Stimulated activated CD4-positive, alpha-beta T cell treated with anti-CD3 and anti-CD28 coated beads, Interleukin-15, amount 100 ng/mL, for 48 hours (primary cell): Measurements from ENCODE around the gene DCAF7.

Source experiments
- DNase-seq, 2 donors: peaks; one replicate each; pipeline ENCODE4 v3.0.0-alpha.2; 2020; ENCODE audit warnings: low read depth in 2 of 2

The DCAF7 gene

DNA sequence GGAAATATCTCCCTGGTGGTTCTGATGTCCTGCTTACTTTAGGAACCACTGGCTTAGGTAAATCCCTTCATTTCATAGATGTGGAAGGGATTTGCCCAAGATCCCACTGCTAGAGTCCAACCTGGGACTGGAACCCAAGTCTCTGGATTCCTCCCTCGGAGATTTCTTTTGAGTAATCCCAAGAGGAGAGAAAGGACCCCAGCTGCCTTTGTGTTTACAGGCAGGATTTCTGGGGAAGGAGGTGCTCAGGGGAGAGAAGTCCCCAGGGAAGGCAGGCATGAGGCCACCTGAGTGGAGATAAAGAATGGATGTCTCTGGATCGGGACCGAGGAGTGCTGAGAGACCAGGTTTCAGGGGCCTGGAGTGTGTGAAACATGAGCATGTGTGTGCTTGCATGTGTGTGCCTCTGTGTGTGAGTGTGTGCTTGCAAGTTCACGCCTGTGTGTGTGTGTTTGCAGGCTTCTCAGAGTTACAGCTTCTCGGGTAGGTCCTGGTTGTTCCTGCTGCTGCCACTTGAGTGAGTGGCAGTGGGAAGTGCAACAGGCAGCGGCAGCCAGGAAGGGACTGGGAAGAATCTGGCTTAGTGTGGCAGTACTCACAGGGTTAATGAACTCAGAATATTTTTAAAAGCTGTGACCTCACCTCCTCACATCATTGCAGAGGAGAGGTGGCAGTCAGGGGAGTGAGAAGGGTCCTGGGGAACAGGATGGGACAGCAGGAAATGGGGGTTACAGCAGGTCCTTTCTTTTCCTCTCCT, 24.9 kb upstream of the DCAF7 start:
- no peak for DNase-seq

DNA sequence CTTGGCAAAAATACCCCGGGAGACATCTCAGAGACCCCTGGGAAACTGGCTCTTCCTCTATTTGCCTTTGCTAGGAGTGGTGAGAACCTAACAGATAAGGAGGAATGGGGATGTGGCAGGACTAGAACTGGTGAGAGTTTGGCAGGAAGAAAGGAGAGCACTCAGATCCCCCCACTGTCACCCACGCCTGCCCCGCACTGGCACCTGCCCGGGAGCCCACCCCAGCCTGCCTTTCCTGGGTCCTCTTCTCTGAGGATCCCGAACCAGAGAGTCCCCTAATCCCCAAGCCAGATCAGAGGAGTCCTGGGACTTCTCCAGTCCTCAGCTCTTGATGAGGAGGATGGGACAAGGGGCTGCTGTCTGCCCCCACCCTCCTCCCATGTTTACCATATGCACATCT, 23.4 kb upstream of the DCAF7 start:
- no peak for DNase-seq

DNA sequence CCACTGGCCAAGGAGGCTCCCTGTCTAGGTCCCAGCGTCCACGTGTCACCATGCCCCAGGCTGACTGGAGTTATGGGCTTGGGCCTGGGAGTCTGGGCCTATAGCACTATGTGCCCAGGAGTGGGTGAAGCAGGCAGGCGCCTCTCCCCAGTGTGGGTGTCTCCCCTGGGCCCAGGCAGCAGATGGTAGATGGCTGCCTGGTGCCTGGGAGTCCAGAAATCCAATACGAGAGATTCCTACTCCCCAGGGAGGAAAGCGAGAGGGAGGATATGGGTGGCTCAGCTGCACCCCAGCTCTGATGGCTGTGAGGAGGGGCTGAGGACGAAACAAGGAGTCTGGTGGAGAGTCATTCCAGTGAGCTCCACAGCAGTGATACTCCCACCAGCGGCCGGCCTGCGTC, 22.1 kb upstream of the DCAF7 start:
- no peak for DNase-seq

DNA sequence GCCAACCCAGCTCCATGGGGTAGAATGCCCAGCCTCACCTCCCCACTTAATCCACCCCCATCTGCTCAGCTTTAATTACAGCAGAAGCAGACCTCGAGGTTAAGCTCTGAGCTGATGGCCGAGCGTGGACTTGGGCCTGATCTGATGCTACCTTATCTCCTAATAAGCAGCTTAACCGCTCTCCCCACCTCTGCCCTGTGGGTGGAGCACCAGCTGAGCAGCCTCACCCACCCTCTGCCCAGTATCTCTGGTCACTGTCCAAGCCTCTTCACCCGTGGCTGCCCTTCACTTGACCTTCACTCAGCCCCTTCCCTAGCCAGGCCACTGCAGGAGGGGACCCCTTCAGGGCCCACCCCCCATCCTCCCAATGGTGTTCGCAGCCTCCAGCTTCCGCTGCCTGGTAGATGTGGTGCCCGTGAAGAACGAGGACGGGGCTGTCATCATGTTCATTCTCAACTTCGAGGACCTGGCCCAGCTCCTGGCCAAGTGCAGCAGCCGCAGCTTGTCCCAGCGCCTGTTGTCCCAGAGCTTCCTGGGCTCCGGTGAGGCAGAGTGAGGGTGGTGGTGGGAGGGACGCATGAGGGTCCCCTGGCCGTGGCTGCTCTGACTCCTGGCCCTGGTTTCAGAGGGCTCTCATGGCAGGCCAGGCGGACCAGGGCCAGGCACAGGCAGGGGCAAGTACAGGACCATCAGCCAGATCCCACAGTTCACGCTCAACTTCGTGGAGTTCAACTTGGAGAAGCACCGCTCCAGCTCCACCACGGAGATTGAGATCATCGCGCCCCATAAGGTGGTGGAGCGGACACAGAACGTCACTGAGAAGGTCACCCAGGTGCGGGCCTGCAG, 20.3 kb upstream of the DCAF7 start:
- DNase-seq = no peak

DNA sequence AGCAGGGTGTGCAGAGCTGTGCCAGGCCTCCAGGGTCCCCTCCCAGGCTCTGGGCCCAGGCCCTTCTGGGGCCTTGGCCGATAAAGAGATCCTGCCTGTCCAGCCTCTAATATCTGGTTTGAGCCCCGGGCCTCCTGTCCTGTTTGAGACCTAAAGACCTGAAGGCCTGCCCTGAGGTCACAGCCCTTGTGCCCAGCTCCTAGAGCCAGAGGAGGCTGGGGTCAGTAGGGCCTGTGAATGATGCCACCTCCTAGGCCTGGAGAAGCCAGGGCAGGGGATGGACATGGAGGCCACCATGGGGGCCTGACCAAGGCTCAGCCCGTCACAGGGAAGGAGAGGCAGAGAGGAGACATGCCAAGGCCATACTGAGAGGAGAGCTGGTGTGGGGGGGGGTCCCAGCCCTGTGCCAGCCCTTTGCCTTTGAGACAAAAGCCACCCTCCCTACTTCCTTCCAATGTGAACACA, 19.7 kb upstream of the DCAF7 start:
- DNase-seq = no peak

DNA sequence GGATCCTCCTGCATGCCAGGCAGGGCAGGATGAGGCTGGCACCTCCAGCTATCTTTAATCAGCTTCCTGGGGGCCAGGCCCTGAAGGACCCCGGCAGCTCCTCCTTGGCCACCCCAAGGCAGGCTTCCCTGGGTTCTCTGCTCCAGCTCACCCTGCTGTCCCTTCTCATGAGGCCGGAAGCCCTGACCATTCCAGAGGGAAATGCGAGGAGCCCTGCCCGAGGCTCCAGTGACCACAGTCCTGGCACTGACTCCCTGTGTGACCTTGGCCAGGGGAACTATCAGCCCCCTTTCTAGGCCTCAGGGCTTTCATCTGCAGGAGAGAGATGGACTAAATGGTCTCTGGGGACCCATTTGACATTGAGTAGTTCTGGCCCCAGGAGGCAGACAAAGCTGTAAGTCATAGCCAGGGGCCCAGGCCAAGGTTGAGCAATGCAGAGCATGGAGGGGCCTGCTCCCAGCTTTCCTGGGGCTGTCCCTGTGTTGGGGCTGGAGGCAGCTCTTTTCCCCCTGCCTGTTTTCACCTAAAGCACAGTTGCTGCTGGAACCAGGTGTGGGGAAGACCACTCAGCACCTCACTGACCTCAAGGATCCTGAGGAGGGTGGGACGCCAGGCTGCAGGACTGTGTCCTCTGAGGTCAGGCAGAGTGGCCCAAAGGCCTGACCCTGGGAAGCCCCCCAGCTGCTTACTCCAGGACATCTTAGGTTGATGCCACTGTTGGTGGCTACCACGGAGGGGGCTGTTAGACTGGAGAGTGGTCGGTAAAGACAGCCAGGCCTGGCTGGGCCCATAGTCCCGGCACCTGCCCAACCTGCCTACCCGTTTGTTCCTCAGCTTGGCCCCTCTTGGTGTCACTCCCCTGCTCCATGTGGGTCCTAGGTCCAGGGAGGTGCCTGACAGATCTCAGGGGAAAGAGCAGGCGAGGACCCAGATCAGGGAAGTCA, 19.0 kb upstream of the DCAF7 start:
- no peak for DNase-seq

DNA sequence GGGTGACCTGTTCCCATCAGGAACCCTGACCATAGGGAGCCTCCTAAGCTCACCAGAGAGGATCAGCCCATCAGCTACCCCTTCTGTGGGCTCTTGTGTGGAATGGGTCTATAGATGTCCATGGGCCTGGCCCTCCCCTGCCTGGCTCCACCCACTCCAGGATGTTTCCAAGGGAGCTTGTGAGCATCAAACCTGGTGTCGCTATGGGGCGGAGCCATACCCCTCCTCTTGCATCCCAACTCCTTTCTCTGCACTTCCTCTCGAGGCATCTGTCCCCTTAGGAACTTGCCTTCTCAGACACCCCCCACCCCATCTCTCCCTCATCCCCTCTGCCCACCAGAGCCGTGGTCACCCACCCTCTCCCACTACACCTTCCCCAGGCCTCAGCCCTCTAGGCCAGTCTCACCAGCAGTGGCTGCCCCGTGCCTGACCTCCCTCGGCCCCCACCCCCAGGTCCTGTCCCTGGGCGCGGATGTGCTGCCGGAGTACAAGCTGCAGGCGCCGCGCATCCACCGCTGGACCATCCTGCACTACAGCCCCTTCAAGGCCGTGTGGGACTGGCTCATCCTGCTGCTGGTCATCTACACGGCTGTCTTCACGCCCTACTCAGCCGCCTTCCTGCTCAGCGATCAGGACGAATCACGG, 16.7 kb upstream of the DCAF7 start:
- no peak for DNase-seq

DNA sequence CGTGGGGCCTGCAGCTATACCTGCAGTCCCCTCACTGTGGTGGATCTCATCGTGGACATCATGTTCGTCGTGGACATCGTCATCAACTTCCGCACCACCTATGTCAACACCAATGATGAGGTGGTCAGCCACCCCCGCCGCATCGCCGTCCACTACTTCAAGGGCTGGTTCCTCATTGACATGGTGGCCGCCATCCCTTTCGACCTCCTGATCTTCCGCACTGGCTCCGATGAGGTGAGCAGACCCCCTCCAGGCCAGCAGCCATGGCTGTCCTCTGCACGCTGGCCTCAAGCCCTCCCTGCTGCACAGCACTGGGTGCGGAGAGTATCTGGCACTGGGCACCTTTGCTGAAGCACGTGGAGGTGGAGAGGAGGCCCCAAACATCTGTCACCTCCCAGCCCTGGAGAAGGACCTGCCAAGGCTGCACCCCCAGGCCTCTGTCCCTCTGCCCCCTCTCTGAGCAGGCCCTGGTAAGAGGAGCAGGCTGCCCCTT, 16.2 kb upstream of the DCAF7 start:
- no peak for DNase-seq

DNA sequence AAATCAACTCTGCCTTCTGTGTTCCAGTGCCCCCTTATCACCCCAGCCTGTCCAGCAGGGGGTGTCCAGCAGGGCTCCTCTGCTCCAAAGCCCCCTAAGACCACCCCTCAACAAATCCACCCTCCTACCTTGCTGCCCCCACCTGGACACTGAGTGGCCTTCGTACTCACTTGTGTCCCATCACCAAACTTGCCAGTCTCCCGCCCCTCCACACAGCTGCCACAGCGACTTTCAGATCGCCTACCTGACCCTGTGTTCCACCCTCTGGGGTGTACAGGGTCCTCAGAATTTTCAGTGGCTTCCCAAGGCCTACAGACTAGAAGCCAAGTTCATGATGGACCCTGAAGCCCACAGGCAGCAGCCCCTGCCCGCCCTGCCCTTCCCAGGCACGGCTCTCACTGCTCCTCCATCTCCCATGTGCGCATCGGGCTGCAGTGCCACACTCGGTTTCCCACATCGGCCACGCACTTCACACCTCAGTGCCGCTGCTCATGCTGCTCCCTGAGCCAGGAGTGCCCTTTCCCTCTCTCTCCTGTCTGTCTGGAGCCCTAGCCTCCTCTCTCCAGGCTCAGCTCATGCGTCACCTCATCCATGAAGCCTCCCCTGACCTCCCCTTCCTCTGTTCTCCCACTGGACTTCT, 15.3 kb upstream of the DCAF7 start:
- DNase-seq = no peak

DNA sequence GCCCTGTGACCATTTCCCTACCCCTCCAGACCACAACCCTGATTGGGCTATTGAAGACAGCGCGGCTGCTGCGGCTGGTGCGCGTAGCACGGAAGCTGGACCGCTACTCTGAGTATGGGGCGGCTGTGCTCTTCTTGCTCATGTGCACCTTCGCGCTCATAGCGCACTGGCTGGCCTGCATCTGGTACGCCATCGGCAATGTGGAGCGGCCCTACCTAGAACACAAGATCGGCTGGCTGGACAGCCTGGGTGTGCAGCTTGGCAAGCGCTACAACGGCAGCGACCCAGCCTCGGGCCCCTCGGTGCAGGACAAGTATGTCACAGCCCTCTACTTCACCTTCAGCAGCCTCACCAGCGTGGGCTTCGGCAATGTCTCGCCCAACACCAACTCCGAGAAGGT, 14.6 kb upstream of the DCAF7 start:
- no peak for DNase-seq

DNA sequence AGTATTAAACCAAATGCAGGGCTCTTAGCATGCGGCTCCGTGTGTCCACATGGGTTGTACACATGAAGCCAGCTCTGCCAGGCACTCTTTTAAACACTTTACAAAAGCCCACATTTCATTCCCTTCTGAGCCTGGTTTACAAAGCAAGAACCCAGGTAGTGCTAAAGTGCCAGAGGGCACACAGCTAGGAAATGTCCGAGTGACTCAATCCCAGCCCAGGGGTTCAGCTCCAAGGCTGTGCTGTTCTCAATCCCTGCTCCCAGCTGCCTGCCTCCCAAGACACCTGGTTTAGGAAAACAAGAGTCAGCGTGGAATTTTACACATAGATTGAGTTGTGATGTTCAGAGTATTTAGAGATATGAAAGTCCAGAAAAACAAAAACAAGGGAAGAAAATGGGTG, 13.3 kb upstream of the DCAF7 start:
- DNase-seq = no peak

DNA sequence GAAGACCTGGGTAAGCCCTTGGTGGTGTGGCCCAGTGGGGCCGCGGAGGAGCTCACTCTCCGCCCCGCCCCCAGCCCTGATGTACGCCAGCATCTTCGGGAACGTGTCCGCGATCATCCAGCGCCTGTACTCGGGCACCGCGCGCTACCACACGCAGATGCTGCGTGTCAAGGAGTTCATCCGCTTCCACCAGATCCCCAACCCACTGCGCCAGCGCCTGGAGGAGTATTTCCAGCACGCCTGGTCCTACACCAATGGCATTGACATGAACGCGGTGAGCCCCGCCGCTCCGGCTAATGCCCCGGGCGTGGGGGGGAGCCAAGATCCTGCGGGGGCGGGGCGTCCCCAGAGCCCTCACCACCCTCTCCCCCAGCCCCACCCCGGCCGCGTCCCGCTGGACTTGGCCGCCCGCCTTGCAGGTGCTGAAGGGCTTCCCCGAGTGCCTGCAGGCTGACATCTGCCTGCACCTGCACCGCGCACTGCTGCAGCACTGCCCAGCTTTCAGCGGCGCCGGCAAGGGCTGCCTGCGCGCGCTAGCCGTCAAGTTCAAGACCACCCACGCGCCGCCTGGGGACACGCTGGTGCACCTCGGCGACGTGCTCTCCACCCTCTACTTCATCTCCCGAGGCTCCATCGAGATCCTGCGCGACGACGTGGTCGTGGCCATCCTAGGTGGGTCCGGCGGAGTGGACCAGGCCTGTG, 12.1 kb upstream of the DCAF7 start:
- no peak for DNase-seq

DNA sequence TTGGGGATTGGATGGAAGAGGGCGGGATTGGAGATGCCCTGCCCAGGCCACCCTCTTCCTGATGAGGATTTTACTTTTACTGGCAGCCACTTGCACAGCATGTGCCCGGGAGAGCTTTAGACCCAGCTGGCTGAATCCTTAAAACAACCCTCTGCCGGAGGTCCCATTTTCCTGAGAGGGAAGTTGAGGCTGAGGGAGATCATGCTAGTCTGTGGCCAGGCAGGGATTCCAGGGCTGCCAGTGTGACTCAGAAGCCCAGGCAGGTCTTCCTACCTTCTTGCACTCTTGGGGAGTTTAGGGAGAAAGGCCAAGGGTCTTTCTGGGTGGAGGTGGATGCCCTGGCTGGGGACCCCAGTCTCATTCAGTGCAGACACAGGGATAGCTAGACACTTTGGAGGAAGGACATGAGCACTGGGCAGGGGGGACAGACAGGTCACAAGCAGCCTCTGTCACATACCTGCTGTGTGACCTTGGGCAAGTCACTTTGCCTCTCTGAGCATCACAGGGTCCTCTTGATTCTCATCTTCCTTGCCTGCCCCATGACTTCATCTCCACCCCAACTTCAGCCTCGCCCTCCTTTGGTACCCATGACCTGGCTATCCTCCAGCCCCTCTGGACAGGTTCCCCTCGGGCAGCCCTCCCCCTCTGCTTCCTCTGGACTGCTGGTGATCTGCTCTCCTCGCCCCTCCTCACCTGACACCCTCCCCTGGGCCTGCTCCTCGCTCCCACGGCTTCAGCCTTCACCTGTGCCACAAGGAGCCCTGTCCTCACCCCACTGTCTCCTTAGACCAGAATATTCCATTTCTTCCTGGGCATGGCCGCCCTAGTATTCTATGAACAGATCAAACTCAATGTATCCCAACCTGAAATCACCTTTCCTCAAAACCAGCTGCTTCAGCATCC, 11.3 kb upstream of the DCAF7 start:
- DNase-seq = no peak

DNA sequence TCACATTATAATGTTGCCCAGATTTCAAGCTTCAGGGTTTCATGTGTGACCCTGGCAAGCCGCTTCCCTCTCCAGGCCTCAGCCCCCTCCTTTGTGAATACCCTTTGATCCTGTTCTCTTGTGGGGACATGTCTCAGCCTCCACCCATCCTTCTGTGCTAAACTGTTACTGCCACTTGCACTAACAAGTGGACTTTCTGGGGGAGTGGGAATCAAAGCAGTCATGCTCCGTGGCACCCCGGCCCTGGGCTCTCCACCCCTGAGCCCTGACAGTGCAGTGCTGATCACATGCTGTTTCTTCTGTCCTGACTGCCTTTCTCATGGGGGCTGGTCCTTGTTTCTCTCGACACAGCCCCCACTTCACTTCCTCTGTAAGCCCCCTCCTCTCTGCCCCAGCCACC, 9.7 kb upstream of the DCAF7 start:
- DNase-seq = no peak

DNA sequence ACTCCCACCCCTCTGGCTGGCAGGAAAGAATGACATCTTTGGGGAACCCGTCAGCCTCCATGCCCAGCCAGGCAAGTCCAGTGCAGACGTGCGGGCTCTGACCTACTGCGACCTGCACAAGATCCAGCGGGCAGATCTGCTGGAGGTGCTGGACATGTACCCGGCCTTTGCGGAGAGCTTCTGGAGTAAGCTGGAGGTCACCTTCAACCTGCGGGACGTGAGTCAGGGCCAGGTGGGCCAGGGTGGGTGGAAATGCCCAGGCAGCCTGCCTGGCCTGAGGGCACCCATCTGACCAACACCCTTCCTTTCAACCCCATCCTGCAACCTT, 8.1 kb upstream of the DCAF7 start:
- no peak for DNase-seq

DNA sequence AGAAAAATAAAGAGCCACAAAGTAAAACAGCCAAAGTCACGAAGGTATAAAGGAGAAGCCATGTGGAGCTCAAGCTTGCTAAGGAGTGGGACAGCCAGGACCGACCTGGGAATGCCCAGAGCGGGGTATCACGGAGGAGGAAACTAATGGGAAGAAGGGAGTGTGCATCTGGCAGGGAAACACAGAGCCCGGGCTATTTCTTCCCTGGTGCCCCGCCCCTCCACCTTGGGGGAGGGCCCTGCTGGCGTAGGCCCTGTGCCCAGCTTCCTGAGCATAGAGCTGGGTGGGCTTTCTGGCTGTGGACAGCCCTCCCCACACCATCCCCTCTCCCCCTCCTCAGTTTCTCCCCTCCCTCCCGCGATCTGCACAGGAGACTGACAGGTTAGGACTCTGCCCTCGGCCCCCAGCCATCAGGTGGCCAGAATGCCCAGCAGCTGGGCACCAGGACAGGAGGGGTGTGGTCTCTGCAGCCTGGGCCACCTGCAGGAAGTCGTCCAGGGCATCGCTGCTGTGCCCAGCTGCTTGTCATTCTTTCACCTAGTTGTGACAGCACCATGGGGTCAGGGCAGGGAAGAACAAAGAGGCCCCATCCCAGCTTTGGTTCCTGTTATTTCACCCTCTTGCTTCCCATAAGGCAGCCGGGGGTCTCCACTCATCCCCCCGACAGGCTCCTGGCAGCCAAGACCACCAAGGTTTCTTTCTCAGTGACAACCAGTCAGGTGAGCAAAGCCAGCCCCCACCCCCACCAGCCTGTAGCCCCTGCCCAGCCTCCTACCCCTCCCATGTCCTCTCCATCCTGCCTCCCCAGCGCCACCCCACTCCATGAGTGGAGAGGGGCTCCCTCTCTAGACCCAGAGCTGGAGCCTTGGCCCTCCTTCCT, 7.1 kb upstream of the DCAF7 start:
- no peak for DNase-seq

DNA sequence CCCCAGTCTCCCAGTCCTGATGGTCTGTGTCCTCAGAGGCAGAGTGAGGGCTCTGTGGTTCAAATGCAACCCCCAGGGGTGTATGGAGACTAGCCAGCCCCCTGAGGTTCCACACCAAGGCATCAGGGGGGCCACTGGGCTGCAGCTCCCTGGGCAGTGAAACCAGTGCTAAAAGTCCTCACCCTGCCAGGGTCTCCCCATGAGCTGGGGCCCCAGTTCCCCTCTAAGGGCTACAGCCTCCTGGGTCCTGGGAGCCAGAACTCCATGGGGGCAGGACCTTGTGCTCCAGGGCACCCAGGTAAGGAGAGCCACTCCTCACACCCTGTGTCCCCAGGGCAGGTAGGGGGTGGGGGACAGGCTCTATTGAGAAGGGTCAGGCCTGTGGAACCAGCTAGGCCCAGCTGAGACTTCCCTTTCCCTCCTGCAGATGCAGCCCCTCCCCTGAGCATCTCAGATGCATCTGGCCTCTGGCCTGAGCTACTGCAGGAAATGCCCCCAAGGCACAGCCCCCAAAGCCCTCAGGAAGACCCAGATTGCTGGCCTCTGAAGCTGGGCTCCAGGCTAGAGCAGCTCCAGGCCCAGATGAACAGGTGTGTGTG, 6.4 kb upstream of the DCAF7 start:
- no peak for DNase-seq
